K562 (cell line): ENCODE data around the gene SDCCAG8. TPM values are rescaled to one million over a fixed set of nuclear protein-coding genes. Genes with fewer than 3 reads are reported as not detected.

Experiments
- ARID1B ChIP-seq: fragments of 450-650 bp; IDR thresholded peaks from 2 replicates; pipeline ENCODE4 v1.6.1; 2016; ENCODE audit warnings: antibody characterized with exemption, mild to moderate bottlenecking, inconsistent platforms
- ATF1 ChIP-seq, 2 experiments: fragments of 450-650 bp in 1 of 2; IDR thresholded peaks; 2 replicates each; pipeline ENCODE4 v1.6.1; 2016; ENCODE audit warnings: missing compliant biosample characterization in 1 of 2, missing genetic modification characterization in 1 of 2
- CAMTA2 ChIP-seq: fragments of 250-450 bp; sonication (Bioruptor Pico); conservative IDR thresholded peaks from 2 replicates; pipeline ENCODE4 v1.5.1; 2022
- CCAR2 ChIP-seq: fragments of 200-400 bp; formaldehyde crosslinking; IDR thresholded peaks from 2 replicates; pipeline ENCODE4 v1.6.1; 2017; ENCODE audit warnings: mild to moderate bottlenecking, low read depth, low read length
- EP300 ChIP-seq: IDR thresholded peaks from 2 replicates; pipeline ENCODE4 v1.6.1; 2012; ENCODE audit warnings: low read length, improper control_type of control experiment
- GABPB2 ChIP-seq: fragments of 250-450 bp; sonication (Bioruptor Pico); conservative IDR thresholded peaks from 2 replicates; pipeline ENCODE4 v1.5.1; 2021; ENCODE audit warnings: mild to moderate bottlenecking
- ID3 ChIP-seq, 2 experiments: fragments of 250-450 bp in 1 of 2; fragments of 450-650 bp in 1 of 2; sonication (Bioruptor Pico) in 1 of 2; IDR thresholded peaks; 2 replicates each; pipeline versions ENCODE4 v1.6.1 to v1.8.0; 2016 to 2021; ENCODE audit warnings: mild to moderate bottlenecking in 2 of 2, moderate library complexity in 2 of 2, missing compliant biosample characterization in 1 of 2, missing genetic modification characterization in 1 of 2
- KDM5B ChIP-seq: fragments of 200-600 bp; sonication (generic); IDR thresholded peaks from 2 replicates; pipeline ENCODE4 v1.6.1; 2012; ENCODE audit warnings: low read depth, mild to moderate bottlenecking, moderate library complexity, low read length, control low read depth, inconsistent platforms; ENCODE audit not compliant: insufficient replicate concordance
- MBD2 ChIP-seq: sonication (generic); IDR thresholded peaks from 2 replicates; pipeline ENCODE4 v1.6.1; 2016; ENCODE audit warnings: low read depth, borderline replicate concordance
- MCM5 ChIP-seq: fragments of 450-650 bp; IDR thresholded peaks from 2 replicates; pipeline ENCODE4 v1.6.1; 2016; ENCODE audit warnings: low read depth
- NCOR1 ChIP-seq: fragments of 450-650 bp; IDR thresholded peaks from 2 replicates; pipeline ENCODE4 v1.6.1; 2016; ENCODE audit warnings: mild to moderate bottlenecking, moderate library complexity
- THRAP3 ChIP-seq: fragments of 450-650 bp; IDR thresholded peaks from 2 replicates; pipeline ENCODE4 v1.6.1; 2016; ENCODE audit warnings: mild to moderate bottlenecking, inconsistent platforms, borderline replicate concordance
- ZNF311 ChIP-seq: fragments of 250-450 bp; sonication (Bioruptor Pico); IDR thresholded peaks from 2 replicates; pipeline ENCODE4 v1.4.0; 2020; ENCODE audit warnings: mild to moderate bottlenecking, moderate library complexity
- polyA plus RNA-seq, 8 experiments: library from polyadenylated mRNA; depleted of rRNA in 4 of 8; stranded (reverse) in 5 of 8; unstranded in 3 of 8; fragments of >200 nt; fragmentation: Nextera tagmentation in 2 of 8; fragmentation: Illumina TruSeq in 1 of 8; extraction: Ambion mirVana in 2 of 8; extraction: Trizol in 1 of 8; gene quantifications; 2 replicates each; pipeline versions ENCODE4 v1.2.1 to v1.2.3, GENCODE V29; 2011 to 2014; ENCODE audit warnings: inconsistent platforms in 1 of 8, missing spikeins in 1 of 8
- total RNA-seq, 7 experiments: library from RNA; depleted of rRNA in 6 of 7; stranded (reverse); fragments of >200 nt in 6 of 7; fragmentation: Illumina TruSeq in 2 of 7; extraction: Trizol in 2 of 7; gene quantifications; 2 replicates each; pipeline versions ENCODE4 v1.2.1 to v1.2.3, GENCODE V29; 2011 to 2021; ENCODE audit warnings: low replicate concordance in 1 of 7
- TF ChIP-seq, protein P1 (sequence below): fragments of 450-650 bp; formaldehyde crosslinking; IDR thresholded peaks from 2 replicates; pipeline ENCODE4 v1.4.0; 2022; ENCODE audit warnings: mild to moderate bottlenecking, moderate library complexity

The SDCCAG8 gene
- total and polyA plus RNA-seq, 9 of the 15 experiments (the other 6 are each of a cell fraction or from before 2014, with no cell fraction given), result 17.9 to 36.7 (median 25.4) TPM

GRCh38 chr1:243397613-243398321, 141.9 kb downstream of the SDCCAG8 start (continued):
- TF ChIP-seq ATF1 (CRISPR knock-in tag; IDR thresholded peaks at IDR 0.05), result no peak
- no peak for TF ChIP-seq ATF1 (tag; IDR thresholded peaks at IDR 0.05)
- TF ChIP-seq NCOR1, result no peak
- no peak for TF ChIP-seq KDM5B
- TF ChIP-seq MCM5, result no peak
- TF ChIP-seq THRAP3, result no peak
- TF ChIP-seq MBD2, result no peak
- no peak for TF ChIP-seq ZNF311 (CRISPR knock-in tag)
- TF ChIP-seq ARID1B, result no peak
- TF ChIP-seq GABPB2 (CRISPR knock-in tag), result no peak
- TF ChIP-seq CAMTA2, result no peak
- no peak for TF ChIP-seq EP300
- TF ChIP-seq CCAR2, result no peak
- TF ChIP-seq, protein P1, sequence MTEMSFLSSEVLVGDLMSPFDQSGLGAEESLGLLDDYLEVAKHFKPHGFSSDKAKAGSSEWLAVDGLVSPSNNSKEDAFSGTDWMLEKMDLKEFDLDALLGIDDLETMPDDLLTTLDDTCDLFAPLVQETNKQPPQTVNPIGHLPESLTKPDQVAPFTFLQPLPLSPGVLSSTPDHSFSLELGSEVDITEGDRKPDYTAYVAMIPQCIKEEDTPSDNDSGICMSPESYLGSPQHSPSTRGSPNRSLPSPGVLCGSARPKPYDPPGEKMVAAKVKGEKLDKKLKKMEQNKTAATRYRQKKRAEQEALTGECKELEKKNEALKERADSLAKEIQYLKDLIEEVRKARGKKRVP (CRISPR knock-in tag), result no peak
- TF ChIP-seq ID3 (CRISPR knock-in tag; IDR thresholded peaks at IDR 0.05), result no peak
- TF ChIP-seq ID3 (tag; IDR thresholded peaks at IDR 0.05), result no peak
